Heart left ventricle (tissue), 13 donors: ENCODE data around the gene THRAP3.

Source experiments
- CTCF ChIP-seq, 12 donors: fragments of 200-600 bp; sonication (generic) in 4 of 12; IDR thresholded peaks; one replicate each; pipeline versions ENCODE4 v1.5.0 to v1.8.0; 2018 to 2022; ENCODE audit warnings: antibody characterized with exemption in 12 of 12, mild to moderate bottlenecking in 5 of 12
- POLR2A ChIP-seq, 2 donors: fragments of 450-650 bp; IDR thresholded peaks; one replicate each; pipeline ENCODE4 v1.6.1; 2017; ENCODE audit warnings: antibody characterized with exemption in 2 of 2, mild to moderate bottlenecking in 2 of 2, moderate library complexity in 2 of 2
- donor health status: ischemic (EF 13 %, LVEDD 7.1; RV severe dilation, severe dysfunction).
- donor health status: DM: no; HTN: yes; CAD: no.
- donor health status: DM: no; HTN: no; CAD: no.
- donor health status: ischemic (EF 25% LVEDD 6.9; RV normal size, moderate dysfunction).
- donor health status: ischemic (EF 25% LVEDD 5.7; RV mildly dilated, moderate dysfunction).
- donor health status: ischemic (EF 35%, LVEDD 5.7; RV mildly dilated, moderate dysfunction).
- donor health status: nonischemic (EF 11% LVEDD 7.7; RV severe dilation, severe dysfunction).
- donor health status: DM: yes; HTN: yes; CAD: no.
- donor health status: PGD.
- donor health status: ischemic (EF 29% LVEDD 5.4; RV normal size, mild dysfunction).
- donor health status: nonischemic (EF 23%, LVEDD 6.1; RV moderate dilation, normal function).

GRCh38 chr1:36350659-36351226, 126.5 kb downstream of the THRAP3 start:
- TF ChIP-seq CTCF (IDR thresholded peaks at IDR 0.05) (no peak), POLR2A (IDR thresholded peaks at IDR 0.05) (no peak)
